Germinal center (tissue), 1 donor: ENCODE measurements around the gene CCDC124.
"Not testable (repeated sequence)": the region's sequence is repeated elsewhere in the genome, so short reads cannot be mapped to it uniquely, and the experiment has no call there.

Source experiments
- DNase-seq: peaks from one replicate; pipeline ENCODE4 v3.0.0; 2012; ENCODE audit warnings: mixed read lengths, low spot score

CCDC124 gene

DNA sequence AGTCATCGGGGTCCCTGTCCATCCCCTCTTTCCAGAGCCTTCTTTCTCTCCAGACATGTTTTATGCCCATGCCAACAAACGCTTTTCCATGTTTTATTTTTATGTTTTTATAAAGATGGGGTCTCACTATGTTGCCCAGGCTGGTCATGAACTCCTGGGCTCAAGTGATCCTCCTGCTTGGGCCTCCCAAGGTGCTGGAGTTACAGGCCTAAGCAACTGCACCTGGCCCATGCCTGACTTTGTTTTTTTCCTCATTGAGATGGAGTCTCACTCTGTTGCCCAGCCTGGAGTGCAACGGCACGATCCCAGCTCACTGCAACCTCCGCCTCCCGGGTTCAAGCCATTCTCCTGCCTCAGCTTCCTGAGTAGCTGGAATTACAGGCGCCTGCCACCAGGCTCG is 53.8 kb downstream of the CCDC124 start:
- not testable (repeated sequence) for DNase-seq

DNA sequence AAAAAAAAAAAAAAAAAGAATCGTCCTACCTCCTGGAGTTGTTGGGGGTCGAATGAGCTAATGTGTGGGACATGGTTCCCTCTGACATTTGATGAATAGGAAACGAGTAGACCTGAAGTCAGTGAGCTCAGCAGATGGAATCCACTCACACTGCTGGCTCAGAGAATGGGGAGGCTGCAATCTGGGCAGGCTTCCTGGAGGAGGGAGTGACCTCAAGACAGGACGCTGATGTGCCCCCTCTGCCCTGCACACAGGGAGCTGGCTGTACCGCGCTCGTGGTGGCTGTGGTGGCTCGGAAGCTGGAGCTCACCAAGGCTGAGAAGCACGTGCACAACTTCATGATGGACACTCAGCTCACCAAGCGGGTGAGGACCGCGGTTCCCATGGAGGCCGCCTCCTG is 55.3 kb downstream of the CCDC124 start:
- no peak for DNase-seq

DNA sequence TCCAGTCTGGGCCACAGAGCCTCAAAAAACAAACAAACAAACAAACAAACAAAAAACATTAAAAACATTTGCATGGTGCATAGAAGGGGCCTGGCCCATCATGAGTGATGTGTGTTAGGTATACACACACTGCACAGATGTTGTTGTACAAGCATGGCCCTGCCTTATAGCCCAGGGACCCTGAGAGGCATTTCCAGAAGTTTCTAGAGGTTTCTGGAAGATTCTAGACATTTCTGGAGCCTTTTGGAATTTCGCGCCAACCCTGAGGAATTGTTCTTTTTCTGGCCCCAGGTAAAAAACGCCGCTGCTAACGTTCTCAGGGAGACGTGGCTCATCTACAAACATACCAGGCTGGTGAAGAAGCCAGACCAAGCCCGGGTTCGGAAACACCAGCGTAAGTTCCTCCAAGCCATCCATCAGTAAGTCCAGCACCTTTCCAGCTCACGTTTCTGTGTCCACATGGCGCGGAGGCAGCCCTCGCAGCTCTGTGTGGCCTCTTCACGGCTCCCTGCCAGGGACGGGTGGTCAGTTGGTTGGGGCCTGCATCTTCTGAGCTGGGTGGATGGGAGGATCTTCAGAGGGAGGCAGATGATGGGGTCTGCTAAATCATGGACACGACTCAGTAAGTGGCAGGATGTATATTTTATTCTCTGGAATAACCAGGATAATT is 56.7 kb downstream of the CCDC124 start:
- DNase-seq = no peak

DNA sequence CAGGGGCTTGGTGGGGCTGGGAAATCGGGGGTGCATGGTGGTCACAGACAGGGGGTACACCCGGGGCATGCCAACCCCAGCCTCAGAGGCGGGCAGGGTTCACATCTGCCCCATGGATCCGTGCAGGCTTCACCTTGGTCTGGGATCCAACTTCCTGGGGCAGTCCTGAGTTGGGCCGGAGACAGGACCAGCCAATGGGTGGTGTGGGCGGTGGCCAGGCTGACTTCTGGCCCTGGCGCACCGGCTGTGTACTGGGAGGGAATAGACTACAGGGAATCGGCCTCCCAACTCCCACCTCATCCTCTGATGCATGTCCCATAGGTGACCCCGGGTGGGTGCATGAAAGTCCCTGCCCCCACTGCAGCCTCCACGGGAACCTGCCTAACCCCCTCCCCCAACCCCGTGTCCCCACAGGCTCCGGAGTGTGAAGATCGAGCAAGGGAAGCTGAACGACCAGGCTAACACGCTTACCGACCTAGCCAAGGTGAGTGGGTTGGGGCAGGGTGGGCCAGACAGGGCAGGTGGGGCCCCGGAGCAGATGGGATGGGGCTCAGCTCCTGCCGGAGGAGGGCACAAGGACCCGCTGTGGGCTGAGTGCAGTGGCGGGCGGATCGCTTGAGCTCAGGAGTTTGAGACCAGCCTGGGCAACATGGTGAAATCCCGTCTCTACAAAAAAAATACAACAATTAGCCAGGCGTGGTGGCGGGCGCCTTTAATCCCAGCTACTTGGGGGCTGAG is 60.4 kb downstream of the CCDC124 start:
- no peak for DNase-seq
